Smooth muscle cell (in vitro differentiated cells): ENCODE data around the gene TGFBR3. TPM values are rescaled to one million over a fixed set of nuclear protein-coding genes. Genes with fewer than 3 reads are reported as not detected.
A peak's percentile ranks its signal among the peaks of the same experiment; 100 is the strongest.

ENCODE experiments used
- DNase-seq: peaks from one replicate; lab custom pipeline; 2025; ENCODE audit not compliant: unreplicated experiment; lab: John Stamatoyannopoulos, UW
- H2AFZ ChIP-seq: fragments of 200-600 bp; sonication (generic); 2 replicates; pipeline ENCODE4 v1.6.0; 2016; ENCODE audit warnings: antibody characterized with exemption, low read depth, mild to moderate bottlenecking
- H3F3A ChIP-seq: fragments of 200-600 bp; sonication (generic); 2 replicates; pipeline ENCODE4 v1.6.0; 2017; ENCODE audit warnings: antibody characterized with exemption, low read depth
- H3K27ac ChIP-seq: fragments of 200-600 bp; sonication (generic); 2 replicates; pipeline ENCODE4 v1.5.1; 2016; ENCODE audit warnings: low read depth, mild to moderate bottlenecking
- H3K27me3 ChIP-seq: fragments of 200-600 bp; sonication (generic); 2 replicates; pipeline ENCODE4 v1.6.1; 2016; ENCODE audit warnings: low read depth, mild to moderate bottlenecking
- H3K36me3 ChIP-seq: fragments of 200-600 bp; sonication (generic); 2 replicates; pipeline ENCODE4 v1.5.1; 2016; ENCODE audit warnings: low read depth
- H3K4me1 ChIP-seq: fragments of 200-600 bp; sonication (generic); 2 replicates; pipeline ENCODE4 v1.5.1; 2016; ENCODE audit warnings: low read depth
- H3K4me2 ChIP-seq: fragments of 200-600 bp; sonication (generic); 2 replicates; pipeline ENCODE4 v1.6.0; 2016; ENCODE audit warnings: mild to moderate bottlenecking
- H3K4me3 ChIP-seq: fragments of 200-600 bp; sonication (generic); 2 replicates; pipeline ENCODE4 v1.5.1; 2016; ENCODE audit warnings: mild to moderate bottlenecking
- H3K79me2 ChIP-seq: fragments of 200-600 bp; sonication (generic); 2 replicates; pipeline ENCODE4 v1.6.0; 2016; ENCODE audit warnings: low read depth, mild to moderate bottlenecking
- H3K9ac ChIP-seq: fragments of 200-600 bp; sonication (generic); 2 replicates; pipeline ENCODE4 v1.6.0; 2016; ENCODE audit warnings: low read depth
- H3K9me3 ChIP-seq: fragments of 200-600 bp; sonication (generic); replicated peaks from 2 replicates; pipeline ENCODE4 v1.5.1; 2016; ENCODE audit warnings: low read depth
- H4K20me1 ChIP-seq: fragments of 200-600 bp; sonication (generic); 2 replicates; pipeline ENCODE4 v1.6.0; 2016; ENCODE audit warnings: low read depth
- WGBS: methylation state at CpG from one replicate; pipeline ENCODE4 v1.1.7; 2016; ENCODE audit warnings: low lambda C conversion rate; 5-methylcytosine and 5-hydroxymethylcytosine counted together
- polyA plus RNA-seq: library from polyadenylated mRNA; unstranded; fragments of >200 nt; fragmentation: Nextera tagmentation; extraction: Ambion mirVana; gene quantifications from 2 replicates; pipeline ENCODE4 v1.2.1, GENCODE V29; 2016
- total RNA-seq: library from RNA; depleted of rRNA; stranded (reverse); fragments of >200 nt; gene quantifications from 2 replicates; pipeline ENCODE4 v1.2.3, GENCODE V29; 2014
- TF ChIP-seq, protein P1 (sequence below): fragments of 200-600 bp; sonication (generic); IDR thresholded peaks from 2 replicates; pipeline ENCODE4 v1.5.1; 2017; ENCODE audit warnings: borderline replicate concordance, mild to moderate bottlenecking, antibody characterized with exemption; ENCODE audit not compliant: insufficient read depth, poor library complexity, severe bottlenecking

TGFBR3 gene
- total and polyA plus RNA-seq, 2 experiments from 2014 or later: 68.3 to 112 TPM

DNA sequence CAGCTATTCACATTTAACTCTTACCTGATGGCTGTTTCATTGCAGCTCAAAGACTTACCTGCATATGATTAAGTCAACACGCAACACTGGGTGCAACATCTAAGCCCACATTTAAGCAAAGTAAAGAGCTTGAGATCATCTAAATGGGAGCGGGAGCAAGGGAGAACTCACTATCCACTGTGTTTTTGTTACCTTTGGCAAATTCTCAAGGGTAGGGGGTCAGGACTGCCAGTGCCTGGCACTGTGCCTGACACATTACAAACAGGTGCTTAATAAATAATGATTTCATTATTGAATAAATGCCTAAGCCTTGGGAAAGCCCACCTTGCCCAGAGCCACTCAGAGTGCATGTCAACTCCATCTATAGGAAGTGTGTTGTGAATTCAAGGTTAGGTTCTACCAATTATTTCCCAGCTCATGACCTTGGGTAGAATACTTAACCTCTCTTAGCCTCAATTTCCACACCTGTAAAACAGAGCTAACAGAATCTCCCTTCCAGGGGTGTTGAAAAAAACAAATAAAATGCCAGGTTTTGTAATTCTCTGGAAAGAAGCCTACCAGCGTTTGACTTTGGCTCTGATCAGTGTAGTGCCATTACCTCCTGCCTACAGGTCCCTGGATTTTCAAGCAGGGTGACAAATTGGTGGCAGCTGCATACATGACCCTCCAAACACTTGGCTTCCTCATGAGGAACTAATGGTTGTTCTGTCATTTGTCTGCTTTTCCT lies 109.7 kb downstream of the TGFBR3 start:
- H2AFZ ChIP-seq: no peak overlapping the region
- no peak overlapping the region for H3K4me2 ChIP-seq
- H3K9ac ChIP-seq: no peak overlapping the region
- H3K4me3 ChIP-seq: no peak overlapping the region
- DNase-seq: no peak
- peaks cover 17% of the 10 kb centered on the region for H3K4me1 ChIP-seq
- no peaks in the 10 kb centered on the region for H4K20me1 ChIP-seq
- WGBS: 86% methylated on average over 3 of the region's 3 CpGs
- H3K27ac ChIP-seq: no peak overlapping the region
- peaks cover 23% of the 10 kb centered on the region for H3F3A ChIP-seq
- no peaks in the 10 kb centered on the region for H3K9me3 ChIP-seq
- TF ChIP-seq, protein P1, sequence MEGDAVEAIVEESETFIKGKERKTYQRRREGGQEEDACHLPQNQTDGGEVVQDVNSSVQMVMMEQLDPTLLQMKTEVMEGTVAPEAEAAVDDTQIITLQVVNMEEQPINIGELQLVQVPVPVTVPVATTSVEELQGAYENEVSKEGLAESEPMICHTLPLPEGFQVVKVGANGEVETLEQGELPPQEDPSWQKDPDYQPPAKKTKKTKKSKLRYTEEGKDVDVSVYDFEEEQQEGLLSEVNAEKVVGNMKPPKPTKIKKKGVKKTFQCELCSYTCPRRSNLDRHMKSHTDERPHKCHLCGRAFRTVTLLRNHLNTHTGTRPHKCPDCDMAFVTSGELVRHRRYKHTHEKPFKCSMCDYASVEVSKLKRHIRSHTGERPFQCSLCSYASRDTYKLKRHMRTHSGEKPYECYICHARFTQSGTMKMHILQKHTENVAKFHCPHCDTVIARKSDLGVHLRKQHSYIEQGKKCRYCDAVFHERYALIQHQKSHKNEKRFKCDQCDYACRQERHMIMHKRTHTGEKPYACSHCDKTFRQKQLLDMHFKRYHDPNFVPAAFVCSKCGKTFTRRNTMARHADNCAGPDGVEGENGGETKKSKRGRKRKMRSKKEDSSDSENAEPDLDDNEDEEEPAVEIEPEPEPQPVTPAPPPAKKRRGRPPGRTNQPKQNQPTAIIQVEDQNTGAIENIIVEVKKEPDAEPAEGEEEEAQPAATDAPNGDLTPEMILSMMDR: no peak
- peaks cover 49% of the 10 kb centered on the region for H3K79me2 ChIP-seq
- no peaks in the 10 kb centered on the region for H3K36me3 ChIP-seq
- no peaks in the 10 kb centered on the region for H3K27me3 ChIP-seq

DNA sequence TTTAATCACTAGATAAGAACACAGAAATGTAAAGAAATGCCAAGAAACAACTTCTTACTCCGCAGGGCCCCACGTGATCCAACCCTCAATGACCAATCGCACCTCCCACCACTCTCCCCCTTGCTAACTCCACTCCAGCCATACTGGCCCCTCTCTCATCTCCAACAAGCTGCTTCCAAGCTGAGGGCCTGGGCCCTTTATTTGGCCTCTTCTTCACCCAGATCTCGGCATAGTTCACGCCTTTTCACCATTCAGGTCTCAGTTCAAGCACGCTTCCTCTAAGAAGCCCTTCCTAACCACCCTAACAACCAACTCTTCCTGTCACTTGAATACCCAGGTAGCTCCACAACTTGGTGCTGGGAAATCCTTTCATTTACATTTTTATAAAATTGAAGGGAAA lies 110.7 kb downstream of the TGFBR3 start:
- Histone ChIP-seq H3K27ac (peak overlapping the region; percentile 19), H4K20me1 (no peaks in the 10 kb centered on the region), H3K4me3 (no peak overlapping the region), H3F3A (peaks cover 20% of the 10 kb centered on the region), H3K79me2 (peaks cover 58% of the 10 kb centered on the region), H3K9me3 (no peaks in the 10 kb centered on the region), H3K9ac (no peak overlapping the region), H3K4me2 (no peak overlapping the region), H3K4me1 (peaks cover 17% of the 10 kb centered on the region), H2AFZ (no peak overlapping the region), H3K27me3 (no peaks in the 10 kb centered on the region), H3K36me3 (no peaks in the 10 kb centered on the region)
- TF ChIP-seq, protein P1: no peak
- WGBS: 91% methylated on average over 6 of the region's 6 CpGs
- no peak for DNase-seq

DNA sequence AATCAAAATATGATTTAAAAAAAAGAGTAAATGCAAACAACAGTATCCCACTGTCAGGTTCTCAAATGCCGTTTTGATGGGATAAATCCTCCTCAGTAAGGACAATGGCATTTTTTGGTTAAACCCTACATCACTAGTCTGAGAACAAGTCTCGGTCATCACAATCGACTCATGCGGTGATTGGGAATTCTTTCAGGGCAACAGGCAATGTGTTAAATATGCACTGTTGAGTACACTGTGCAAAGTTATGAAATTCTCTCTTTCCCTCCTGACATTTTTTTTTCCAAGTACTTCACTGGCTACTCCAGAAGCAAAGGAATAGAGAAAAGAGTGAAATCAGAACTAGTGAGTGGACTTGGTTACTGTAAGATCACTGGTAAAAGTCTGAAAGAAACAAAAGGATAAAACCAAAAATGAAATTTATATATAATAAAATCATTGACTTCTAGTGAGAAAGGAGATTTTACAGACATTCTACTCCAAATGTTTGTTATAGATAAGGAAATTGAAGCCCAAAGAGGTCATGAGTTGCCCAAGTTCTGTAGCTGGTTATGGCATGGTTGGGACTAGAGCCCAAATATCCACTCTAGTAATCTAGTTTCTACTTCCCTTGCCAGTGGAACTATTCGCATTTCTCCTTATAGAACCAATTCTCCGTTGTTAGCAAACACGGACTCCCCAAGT lies 111.3 kb downstream of the TGFBR3 start:
- H3K27me3 ChIP-seq: no peaks in the 10 kb centered on the region
- no peaks in the 10 kb centered on the region for H3K36me3 ChIP-seq
- no peaks in the 10 kb centered on the region for H3K9me3 ChIP-seq
- no peak overlapping the region for H3K9ac ChIP-seq
- H3K4me2 ChIP-seq: no peak overlapping the region
- H4K20me1 ChIP-seq: no peaks in the 10 kb centered on the region
- peaks cover 64% of the 10 kb centered on the region for H3K79me2 ChIP-seq
- TF ChIP-seq, protein P1: no peak
- peak overlapping the region; percentile 19 for H3K27ac ChIP-seq
- 60% methylated on average over 7 of the region's 7 CpGs for WGBS
- no peak overlapping the region for H3K4me3 ChIP-seq
- peaks cover 17% of the 10 kb centered on the region for H3K4me1 ChIP-seq
- no peak for DNase-seq
- peaks cover 14% of the 10 kb centered on the region for H3F3A ChIP-seq
- no peak overlapping the region for H2AFZ ChIP-seq
